Keratinocyte (primary cell): ENCODE results near the gene PTGR3. TPM values are rescaled to one million over a fixed set of nuclear protein-coding genes. Genes with fewer than 3 reads are reported as not detected.
A peak's percentile ranks its signal among the peaks of the same experiment; 100 is the strongest.

Experiments used
- DNase-seq: peaks from one replicate; pipeline ENCODE4 v3.0.0-alpha.2; 2011; ENCODE audit warnings: low read depth, missing footprints, low spot score
- FAIRE-seq: peaks from 2 replicates; lab custom pipeline; 2011; peaks lifted over from hg19 to GRCh38; lab: Jason Lieb, UNC
- H2AFZ ChIP-seq: 2 replicates; pipeline ENCODE4 v1.6.0; 2012; ENCODE audit warnings: low read length, control low read depth, inconsistent platforms; ENCODE audit not compliant: control insufficient read depth
- H3K27ac ChIP-seq: 2 replicates; pipeline ENCODE4 v1.5.1; 2011; ENCODE audit warnings: low read length; ENCODE audit not compliant: control insufficient read depth, insufficient read depth
- H3K27me3 ChIP-seq: 3 replicates; pipeline ENCODE4 v1.6.0; 2011; ENCODE audit warnings: low read length; ENCODE audit not compliant: control insufficient read depth, insufficient read depth; ENCODE audit errors: extremely low read depth
- H3K36me3 ChIP-seq, 2 experiments: 2 replicates in 1 of 2; 3 replicates in 1 of 2; pipeline ENCODE4 v1.5.1; 2011; ENCODE audit warnings: low read length in 2 of 2, mild to moderate bottlenecking in 1 of 2; ENCODE audit not compliant: control insufficient read depth in 2 of 2, insufficient read depth in 2 of 2; ENCODE audit errors: extremely low read depth in 1 of 2
- H3K4me1 ChIP-seq: 3 replicates; pipeline ENCODE4 v1.5.1; 2011; ENCODE audit warnings: low read length; ENCODE audit not compliant: control insufficient read depth, insufficient read depth; ENCODE audit errors: extremely low read depth
- H3K4me2 ChIP-seq: 3 replicates; pipeline ENCODE4 v1.6.0; 2011; ENCODE audit warnings: low read depth, low read length; ENCODE audit not compliant: control insufficient read depth, insufficient read depth; ENCODE audit errors: extremely low read depth
- H3K4me3 ChIP-seq, 3 experiments: fragments of 200-600 bp in 1 of 3; sonication (generic) in 1 of 3; 2 replicates in 2 of 3; 3 replicates in 1 of 3; pipeline ENCODE4 v1.5.1; 2011 to 2016; ENCODE audit warnings: low read length in 3 of 3, mild to moderate bottlenecking in 3 of 3, control low read depth in 2 of 3, inconsistent platforms in 1 of 3, low read depth in 1 of 3, mixed read lengths in 1 of 3, mixed run types in 1 of 3, moderate library complexity in 1 of 3; ENCODE audit not compliant: control insufficient read depth in 2 of 3, insufficient read depth in 2 of 3; ENCODE audit errors: extremely low read depth in 1 of 3
- H3K79me2 ChIP-seq: 2 replicates; pipeline ENCODE4 v1.6.0; 2012; ENCODE audit warnings: low read length; ENCODE audit not compliant: control insufficient read depth, insufficient read depth
- H3K9ac ChIP-seq: 3 replicates; pipeline ENCODE4 v1.6.0; 2011; ENCODE audit warnings: low read length; ENCODE audit not compliant: control insufficient read depth, insufficient read depth; ENCODE audit errors: extremely low read depth
- H3K9me1 ChIP-seq: 3 replicates; pipeline ENCODE4 v1.6.0; 2011; ENCODE audit warnings: low read length; ENCODE audit not compliant: control insufficient read depth, insufficient read depth; ENCODE audit errors: extremely low read depth
- H3K9me3 ChIP-seq: 2 replicates; pipeline ENCODE4 v1.5.1; 2012; ENCODE audit warnings: low read depth, low read length; ENCODE audit not compliant: control insufficient read depth
- H4K20me1 ChIP-seq: 3 replicates; pipeline ENCODE4 v1.6.0; 2011; ENCODE audit warnings: low read length; ENCODE audit not compliant: control insufficient read depth, insufficient read depth; ENCODE audit errors: extremely low read depth
- CTCF ChIP-seq, 3 experiments: IDR thresholded peaks in 1 of 3; conservative IDR thresholded peaks in 1 of 3; optimal IDR thresholded peaks in 1 of 3; 2 replicates in 2 of 3; 3 replicates in 1 of 3; pipeline versions ENCODE3 to v1.5.1; 2011; ENCODE audit warnings: low read length in 3 of 3, mild to moderate bottlenecking in 3 of 3, moderate library complexity in 2 of 3, control low read depth in 1 of 3, inconsistent platforms in 1 of 3; ENCODE audit not compliant: insufficient read depth in 2 of 3; ENCODE audit errors: extremely low read depth in 1 of 3
- EZH2 ChIP-seq: IDR thresholded peaks from one replicate; pipeline ENCODE4 v1.6.1; 2012; ENCODE audit warnings: inconsistent platforms, mild to moderate bottlenecking, low read length, moderate library complexity
- dilution Hi-C: fragments of 300-500 bp; cut with MboI; formaldehyde crosslinking; loops from one replicate; pipeline ENCODE4 v1.7.0; 2020; ENCODE audit warnings: low sequenced_read_pairs; ENCODE audit not compliant: extremely low pct_ligation_motif_present
- polyA plus RNA-seq, 5 experiments: library from polyadenylated mRNA; depleted of rRNA in 3 of 5; stranded (reverse) in 3 of 5; stranded (forward) in 1 of 5; unstranded in 1 of 5; fragments of >200 nt; gene quantifications; 1 replicate in 1 of 5; 2 replicates in 3 of 5; 3 replicates in 1 of 5; pipeline versions ENCODE4 v1.2.1 to v1.2.3, GENCODE V29; 2011 to 2012; ENCODE audit warnings: missing spikeins in 2 of 5, low read depth in 1 of 5, low replicate concordance in 1 of 5

PTGR3 gene
- polyA plus RNA-seq, 1 donor (not counting 4 experiments of a cell fraction or from before 2014, with no cell fraction given) = 25.2 TPM

DNA sequence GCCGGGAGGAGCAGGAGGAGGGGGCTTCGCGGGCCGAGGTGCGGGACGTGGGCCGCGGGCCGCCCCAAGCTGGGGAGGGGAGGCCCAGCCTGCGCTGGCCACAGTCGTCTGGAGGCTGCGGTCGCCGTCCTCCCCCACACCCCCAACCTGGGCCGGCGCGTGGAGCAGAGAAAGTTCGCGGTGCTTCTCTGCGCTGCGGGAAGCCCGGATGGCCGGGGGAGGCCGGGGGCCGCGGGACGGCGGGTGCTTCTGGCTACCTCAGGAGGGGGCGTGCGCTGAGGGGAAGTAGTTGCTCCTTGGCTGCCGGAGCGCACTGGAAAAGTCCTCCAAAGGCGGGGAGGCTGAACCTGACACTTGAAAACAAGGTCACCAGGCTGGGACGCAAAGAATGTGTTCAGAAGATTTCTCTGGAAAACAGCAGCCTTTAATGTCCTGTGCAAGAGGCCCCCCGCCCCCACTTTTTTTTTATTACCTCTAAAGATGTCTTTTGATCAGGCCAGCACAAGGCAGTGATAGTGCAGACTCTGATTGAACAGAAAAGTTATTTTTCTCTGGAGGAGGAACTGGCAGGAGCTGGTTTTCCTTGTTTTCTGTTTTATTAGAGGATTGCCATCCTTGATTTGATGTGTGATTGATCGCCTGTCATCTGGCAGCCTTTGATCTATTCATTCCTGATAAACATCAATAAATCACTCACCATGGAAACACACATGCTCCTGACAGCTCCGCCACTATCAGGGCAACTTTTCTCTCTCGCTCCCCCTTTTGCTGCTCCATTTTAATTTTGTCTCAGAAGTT lies 3.2 kb upstream of the PTGR3 start:
- no peak for DNase-seq
- dilution Hi-C loops = no loop called here

GRCh38 chr18:75211626-75211952 lies 2.6 kb upstream of the PTGR3 start:
- DNase-seq (no peak), FAIRE-seq (no peak)
- TF ChIP-seq CTCF (optimal IDR thresholded peaks at IDR 0.05 in 1 of 3, IDR thresholded peaks at IDR 0.05 in 1 of 3, conservative IDR thresholded peaks at IDR 0.05 in 1 of 3; ENCODE audit: extremely low read depth in 1 of 3, insufficient read depth in 2 of 3, low read length in 3 of 3) (no peak), EZH2 (no peak)
- dilution Hi-C loops = no loop called here
- peaks cover 22% of the 10 kb centered on the region for H3K79me2 ChIP-seq
- H3K9ac ChIP-seq = peak overlapping the region; percentile 66
- no peaks in the 10 kb centered on the region for H3K9me3 ChIP-seq
- peak overlapping the region; percentile 56 to 74 (median 73) for H3K4me3 ChIP-seq
- peak overlapping the region; percentile 60 for H2AFZ ChIP-seq
- H4K20me1 ChIP-seq = no peaks in the 10 kb centered on the region
- H3K4me1 ChIP-seq = peaks cover 16% of the 10 kb centered on the region
- H3K27me3 ChIP-seq = no peaks in the 10 kb centered on the region
- H3K27ac ChIP-seq = no peak overlapping the region
- no peaks in the 10 kb centered on the region for H3K36me3 ChIP-seq
- H3K9me1 ChIP-seq = no peaks in the 10 kb centered on the region
- peak overlapping the region; percentile 74 for H3K4me2 ChIP-seq

More for the DNA sequence above, 3.2 kb upstream of the PTGR3 start:
- FAIRE-seq = peak; percentile 5
- Histone ChIP-seq H3K4me3 (peak overlapping the region; percentile 56 to 74 (median 73)), H3K9ac (peak overlapping the region; percentile 66), H3K79me2 (peaks cover 20% of the 10 kb centered on the region), H2AFZ (peak overlapping the region; percentile 60), H3K36me3 (no peaks in the 10 kb centered on the region), H3K27me3 (no peaks in the 10 kb centered on the region), H3K27ac (peak overlapping the region; percentile 11), H3K9me3 (no peaks in the 10 kb centered on the region), H3K4me2 (peak overlapping the region; percentile 74), H3K9me1 (no peaks in the 10 kb centered on the region), H4K20me1 (no peaks in the 10 kb centered on the region), H3K4me1 (peaks cover 11% of the 10 kb centered on the region)
- no peak for TF ChIP-seq CTCF (optimal IDR thresholded peaks at IDR 0.05 in 1 of 3, IDR thresholded peaks at IDR 0.05 in 1 of 3, conservative IDR thresholded peaks at IDR 0.05 in 1 of 3; ENCODE audit: extremely low read depth in 1 of 3, insufficient read depth in 2 of 3, low read length in 3 of 3)
- TF ChIP-seq EZH2 = no peak
